ENCODE data around the gene WDR26. TPM values are rescaled to one million over a fixed set of nuclear protein-coding genes. Genes with fewer than 3 reads are reported as not detected.

Gene WDR26
- total RNA-seq: 57.7 and 60.2 TPM in 2 replicates

GRCh38 chr1:224434691-224435317, at the start of gene WDR26:
Gene WDR26, minus strand, starts transcription at chr1:224434797.

DNA sequence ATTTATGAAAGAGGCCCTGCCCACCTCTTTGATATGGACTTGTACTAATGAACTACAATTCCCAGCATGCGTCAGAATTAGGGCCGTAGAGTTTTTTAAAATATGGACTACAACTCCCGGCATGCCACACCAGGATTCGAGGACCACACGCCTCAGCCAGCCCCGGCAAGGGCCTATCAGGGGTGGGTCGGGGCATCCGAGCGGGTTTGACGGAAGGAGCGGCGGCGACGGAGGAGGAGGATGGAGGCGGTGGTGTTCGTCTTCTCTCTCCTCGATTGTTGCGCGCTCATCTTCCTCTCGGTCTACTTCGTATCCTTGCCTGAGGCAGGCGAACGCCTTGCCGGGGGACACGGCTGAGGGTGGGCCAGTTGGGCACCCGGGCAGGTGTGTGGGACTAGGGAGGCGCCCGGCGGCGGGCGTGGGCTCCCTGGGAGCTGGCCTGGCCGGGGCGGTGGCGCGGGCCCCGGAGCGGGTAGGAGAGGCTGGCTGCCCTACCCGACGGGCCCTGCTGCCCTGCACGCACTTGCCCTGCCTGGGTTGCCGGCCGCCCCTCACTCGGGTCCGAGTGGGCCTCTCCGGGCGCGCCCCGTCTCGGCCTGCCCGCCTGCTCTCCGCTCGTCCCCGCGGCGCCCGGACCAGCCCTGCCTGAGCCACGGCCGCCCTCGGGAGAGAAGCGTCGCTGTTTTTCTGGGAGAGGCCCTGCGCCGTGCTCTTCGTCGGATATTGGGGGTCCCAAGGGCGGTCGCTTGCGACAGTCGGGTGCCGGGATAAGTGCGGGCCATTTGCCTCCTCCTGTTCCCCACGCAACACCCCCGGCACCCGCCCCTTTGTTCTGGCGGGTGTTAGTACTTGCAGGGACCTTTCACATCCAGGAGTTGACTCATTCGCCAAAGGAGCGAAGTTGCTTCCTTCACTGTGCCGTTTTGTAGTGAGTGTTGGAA, 77.6 kb downstream of the WDR26 start, which contains the start of gene CNIH4:
TSS of gene CNIH4 (plus strand) at position 195 of the 941 bp plus-strand sequence. CDS start at position 241, 46 bp downstream.

Other genes starting within 250 kb of the WDR26 start
- 11.0 and 13.3 TPM in 2 replicates for gene NVL, start 104.6 kb downstream of the WDR26 start, total RNA-seq
- gene CNIH4, start 77.9 kb downstream of the WDR26 start, total RNA-seq: 26.2 and 30.6 TPM in 2 replicates
- 1.5 and 1.6 TPM in 2 replicates for gene CNIH3, start 181.5 kb upstream of the WDR26 start, total RNA-seq